ENCODE measurements around the gene C10orf67.

C10orf67 gene

GRCh38 chr10:23319835-23320234, 24.8 kb downstream of the C10orf67 start:
- DNase-seq (ENCODE audit: low spot score), result no peak
- TF ChIP-seq CTCF (IDR thresholded peaks at IDR 0.05; ENCODE audit: extremely low read depth, missing control alignments), result no peak

GRCh38 chr10:23318359-23318758, 26.2 kb downstream of the C10orf67 start:
- no peak for DNase-seq (ENCODE audit: low spot score)
- no peak for TF ChIP-seq CTCF (IDR thresholded peaks at IDR 0.05; ENCODE audit: extremely low read depth, missing control alignments)

GRCh38 chr10:23317416-23317815, 27.2 kb downstream of the C10orf67 start:
- TF ChIP-seq CTCF (IDR thresholded peaks at IDR 0.05; ENCODE audit: extremely low read depth, missing control alignments), result no peak
- no peak for DNase-seq (ENCODE audit: low spot score)

- no peak for DNase-seq (ENCODE audit: low spot score)
- no peak for TF ChIP-seq CTCF (IDR thresholded peaks at IDR 0.05; ENCODE audit: extremely low read depth, missing control alignments)
Observed at GRCh38 chr10:23316406-23316805, 28.2 kb downstream of the C10orf67 start.

- no peak for DNase-seq (ENCODE audit: low spot score)
- no peak for TF ChIP-seq CTCF (IDR thresholded peaks at IDR 0.05; ENCODE audit: extremely low read depth, missing control alignments)
Observed at GRCh38 chr10:23315966-23316365, 28.6 kb downstream of the C10orf67 start.

- peak; percentile 27 for TF ChIP-seq CTCF (IDR thresholded peaks at IDR 0.05; ENCODE audit: extremely low read depth, missing control alignments)
- DNase-seq (ENCODE audit: low spot score), result peak; percentile 34
Observed at GRCh38 chr10:23314835-23315239, 29.8 kb downstream of the C10orf67 start.

- no peak for DNase-seq (ENCODE audit: low spot score)
- TF ChIP-seq CTCF (IDR thresholded peaks at IDR 0.05; ENCODE audit: extremely low read depth, missing control alignments), result no peak
Observed at GRCh38 chr10:23311034-23311433, 33.6 kb downstream of the C10orf67 start.
